Measurements from ENCODE around the gene SIGLECL1.

DNA sequence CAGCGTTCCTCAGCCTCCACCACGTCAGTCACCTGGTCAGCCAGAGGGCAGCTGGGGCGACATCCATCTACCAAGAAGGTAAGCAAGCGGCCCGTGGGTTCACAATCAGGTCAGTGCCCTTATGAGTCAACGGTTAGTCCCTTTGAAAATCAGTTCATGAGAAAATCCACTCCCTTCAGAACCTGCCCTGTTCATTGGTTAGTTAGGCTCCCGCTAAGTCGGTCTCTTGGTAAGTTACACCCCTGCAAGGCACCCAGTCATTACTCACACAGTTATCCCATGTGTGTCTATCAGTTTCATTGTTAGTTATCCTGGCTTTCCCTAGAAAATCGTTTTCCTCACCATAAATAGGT lies 564 bp downstream of the SIGLECL1 start:
- TF ChIP-seq, protein P1, sequence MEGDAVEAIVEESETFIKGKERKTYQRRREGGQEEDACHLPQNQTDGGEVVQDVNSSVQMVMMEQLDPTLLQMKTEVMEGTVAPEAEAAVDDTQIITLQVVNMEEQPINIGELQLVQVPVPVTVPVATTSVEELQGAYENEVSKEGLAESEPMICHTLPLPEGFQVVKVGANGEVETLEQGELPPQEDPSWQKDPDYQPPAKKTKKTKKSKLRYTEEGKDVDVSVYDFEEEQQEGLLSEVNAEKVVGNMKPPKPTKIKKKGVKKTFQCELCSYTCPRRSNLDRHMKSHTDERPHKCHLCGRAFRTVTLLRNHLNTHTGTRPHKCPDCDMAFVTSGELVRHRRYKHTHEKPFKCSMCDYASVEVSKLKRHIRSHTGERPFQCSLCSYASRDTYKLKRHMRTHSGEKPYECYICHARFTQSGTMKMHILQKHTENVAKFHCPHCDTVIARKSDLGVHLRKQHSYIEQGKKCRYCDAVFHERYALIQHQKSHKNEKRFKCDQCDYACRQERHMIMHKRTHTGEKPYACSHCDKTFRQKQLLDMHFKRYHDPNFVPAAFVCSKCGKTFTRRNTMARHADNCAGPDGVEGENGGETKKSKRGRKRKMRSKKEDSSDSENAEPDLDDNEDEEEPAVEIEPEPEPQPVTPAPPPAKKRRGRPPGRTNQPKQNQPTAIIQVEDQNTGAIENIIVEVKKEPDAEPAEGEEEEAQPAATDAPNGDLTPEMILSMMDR (conservative IDR thresholded peaks at IDR 0.05; ENCODE audit: low read depth, low read length) = no peak
- TF ChIP-seq EZH2 (IDR thresholded peaks at IDR 0.05; ENCODE audit: borderline replicate concordance, low read depth, low read length, poor library complexity, severe bottlenecking) = no peak
